Endothelial cell of umbilical vein (primary cell): ENCODE results near the gene RASSF10. TPM values are rescaled to one million over a fixed set of nuclear protein-coding genes. Genes with fewer than 3 reads are reported as not detected.
A peak's percentile ranks its signal among the peaks of the same experiment; 100 is the strongest.

ENCODE experiments used
- BruUV-seq: library from RNA; stranded (reverse); fragments of 400-500 nt; replicated peaks from 2 replicates; lab custom pipeline; 2021; lab: Mats Ljungman, UMichigan
- CTCF ChIA-PET: fragments of 300-600, 350-600 bp; sonication (Branson Sonifier 250); formaldehyde crosslinking; loops from one replicate; lab custom pipeline; 2021; ENCODE audit warnings: antibody characterized with exemption, inconsistent platforms; lab: Charles Lee
- POLR2A ChIA-PET: fragments of 300-600, 350-600 bp; sonication (Branson Sonifier 250); formaldehyde crosslinking; loops from one replicate; lab custom pipeline; 2021; ENCODE audit warnings: antibody characterized with exemption, inconsistent platforms; lab: Charles Lee
- DNase-seq: peaks from one replicate; pipeline ENCODE4 v3.0.0-alpha.2; 2011; ENCODE audit warnings: low read depth, low spot score
- FAIRE-seq: peaks from 2 replicates; lab custom pipeline; 2011; peaks lifted over from hg19 to GRCh38; lab: Jason Lieb, UNC
- H2AFZ ChIP-seq: 2 replicates; pipeline ENCODE4 v1.6.0; 2012; ENCODE audit warnings: low read depth, low read length, control low read depth, inconsistent platforms
- H3K27ac ChIP-seq: 2 replicates; pipeline ENCODE4 v1.5.1; 2011; ENCODE audit warnings: low read depth, mild to moderate bottlenecking, control low read depth, low read length, moderate library complexity; ENCODE audit not compliant: insufficient read depth
- H3K27me3 ChIP-seq, 2 experiments: 2 replicates each; pipeline versions ENCODE4 v1.6.0 to v1.6.1; 2011; ENCODE audit warnings: low read length in 2 of 2, mixed read lengths in 1 of 2; ENCODE audit not compliant: control insufficient read depth in 2 of 2, insufficient read depth in 2 of 2
- H3K36me3 ChIP-seq, 2 experiments: 2 replicates in 1 of 2; 3 replicates in 1 of 2; pipeline ENCODE4 v1.5.1; 2011; ENCODE audit warnings: low read length in 2 of 2, mild to moderate bottlenecking in 1 of 2, moderate library complexity in 1 of 2; ENCODE audit not compliant: control insufficient read depth in 2 of 2, insufficient read depth in 2 of 2; ENCODE audit errors: extremely low read depth in 1 of 2
- H3K4me1 ChIP-seq: 3 replicates; pipeline ENCODE4 v1.5.1; 2011; ENCODE audit warnings: mild to moderate bottlenecking, low read length; ENCODE audit not compliant: control insufficient read depth, insufficient read depth; ENCODE audit errors: extremely low read depth
- H3K4me2 ChIP-seq: 2 replicates; pipeline ENCODE4 v1.6.1; 2011; ENCODE audit warnings: low read length, control low read depth, mixed read lengths; ENCODE audit not compliant: insufficient read depth
- H3K4me3 ChIP-seq, 3 experiments: fragments of 200-600 bp in 1 of 3; sonication (generic), shearing (Covaris generic) in 1 of 3; replicated peaks in 1 of 3; 2 replicates each; pipeline ENCODE4 v1.5.1; 2011 to 2016; ENCODE audit warnings: control low read depth in 3 of 3, low read length in 3 of 3, mild to moderate bottlenecking in 2 of 3, inconsistent platforms in 1 of 3, low read depth in 1 of 3, moderate library complexity in 1 of 3; ENCODE audit not compliant: insufficient read depth in 1 of 3
- H3K79me2 ChIP-seq: 2 replicates; pipeline ENCODE4 v1.6.0; 2012; ENCODE audit warnings: low read length, inconsistent platforms; ENCODE audit not compliant: control insufficient read depth, insufficient read depth
- H3K9ac ChIP-seq: replicated peaks from 2 replicates; pipeline ENCODE3; 2011; ENCODE audit warnings: low read length, control low read depth; ENCODE audit not compliant: insufficient read depth; ENCODE audit errors: extremely low read depth
- H3K9me1 ChIP-seq: replicated peaks from 3 replicates; pipeline ENCODE4 v1.6.0; 2011; ENCODE audit warnings: mild to moderate bottlenecking, low read length; ENCODE audit not compliant: control insufficient read depth, insufficient read depth; ENCODE audit errors: extremely low read depth
- H3K9me3 ChIP-seq: replicated peaks from 2 replicates; pipeline ENCODE4 v1.5.1; 2012; ENCODE audit warnings: low read length, inconsistent platforms; ENCODE audit not compliant: control insufficient read depth, insufficient read depth
- H4K20me1 ChIP-seq: replicated peaks from 2 replicates; pipeline ENCODE3; 2011; ENCODE audit warnings: mild to moderate bottlenecking, low read length; ENCODE audit not compliant: control insufficient read depth, insufficient read depth; ENCODE audit errors: extremely low read depth
- EZH2 ChIP-seq: IDR thresholded peaks from 2 replicates; pipeline ENCODE4 v1.6.1; 2012; ENCODE audit warnings: borderline replicate concordance, low read depth, mild to moderate bottlenecking, moderate library complexity, low read length, inconsistent platforms; ENCODE audit not compliant: severe bottlenecking
- FOS ChIP-seq: IDR thresholded peaks from 2 replicates; pipeline ENCODE4 v1.6.1; 2011; ENCODE audit warnings: mild to moderate bottlenecking, low read length, moderate library complexity, borderline replicate concordance; ENCODE audit not compliant: insufficient read depth
- GATA2 ChIP-seq: IDR thresholded peaks from 2 replicates; pipeline ENCODE4 v1.7.0; 2011; ENCODE audit warnings: low read depth, mild to moderate bottlenecking, moderate library complexity, mixed read lengths, low read length; ENCODE audit not compliant: insufficient read length, insufficient read depth
- JUN ChIP-seq: IDR thresholded peaks from 2 replicates; pipeline ENCODE4 v1.6.1; 2011; ENCODE audit warnings: borderline replicate concordance, low read depth; ENCODE audit not compliant: insufficient read length, insufficient read depth
- MYC ChIP-seq: IDR thresholded peaks from one replicate; pipeline ENCODE4 v1.6.1; 2011; ENCODE audit warnings: mild to moderate bottlenecking, low read depth, low read length
- POLR2AphosphoS5 ChIP-seq: IDR thresholded peaks from 2 replicates; pipeline ENCODE4 v1.6.1; 2012; ENCODE audit warnings: low read depth, mild to moderate bottlenecking, control low read depth, low read length, moderate library complexity; ENCODE audit not compliant: insufficient read depth
- dilution Hi-C: fragments of 300-500 bp; cut with MboI; formaldehyde crosslinking; loops from one replicate; pipeline ENCODE4 v1.15.0; 2019; ENCODE audit warnings: low sequenced_read_pairs; ENCODE audit not compliant: extremely low pct_ligation_motif_present
- intact Hi-C: fragments of 100-400 bp; cut with micrococcal nuclease; formaldehyde crosslinking; loops from one replicate; pipeline ENCODE4 v1.10.0; 2022
- polyA plus RNA-seq, 4 experiments: library from polyadenylated mRNA; depleted of rRNA in 3 of 4; stranded (reverse) in 3 of 4; unstranded in 1 of 4; fragments of >200 nt; gene quantifications; 2 replicates each; pipeline versions ENCODE4 v1.2.1 to v1.2.3, GENCODE V29; 2011 to 2012; ENCODE audit warnings: missing spikeins in 1 of 4
- total RNA-seq: library from RNA; stranded (reverse); gene quantifications from 2 replicates; pipeline ENCODE4 v1.2.3, GENCODE V29; 2021

Gene RASSF10
- total and polyA plus RNA-seq, 2 donors (not counting 3 experiments of a cell fraction or from before 2014, with no cell fraction given): 0.03 TPM; not detected in 1

DNA sequence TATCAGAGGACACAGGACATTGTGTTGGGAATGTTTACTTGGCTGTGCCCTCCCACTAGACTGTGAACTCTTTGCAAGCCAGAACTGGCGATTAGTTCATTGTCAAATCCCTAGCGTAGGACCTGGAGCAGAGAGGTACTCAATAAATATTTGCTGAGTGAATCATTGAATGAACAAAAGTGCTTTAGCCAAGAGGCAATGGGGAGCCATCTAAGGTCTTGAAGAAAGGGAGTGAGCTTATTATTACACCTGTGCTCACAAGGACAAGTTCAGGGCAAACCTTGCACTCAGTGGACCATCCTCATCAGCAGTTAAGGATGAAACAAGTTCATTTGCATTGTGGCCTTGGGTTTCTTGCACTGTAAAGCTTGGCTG is 1.1 kb upstream of the RASSF10 start:
- ChIA-PET CTCF (no interaction called here), POLR2A (no interaction called here)
- BruUV-seq: no TSS peak
- Histone ChIP-seq H3K27me3 (peaks cover 77 to 88% of the 10 kb centered on the region in 2 experiments), H2AFZ (no peak overlapping the region), H3K9ac (no peak overlapping the region), H3K4me3 (no peak overlapping the region), H3K4me1 (peaks cover 4% of the 10 kb centered on the region), H4K20me1 (no peaks in the 10 kb centered on the region), H3K9me3 (no peaks in the 10 kb centered on the region), H3K4me2 (no peak overlapping the region), H3K27ac (no peak overlapping the region), H3K79me2 (no peaks in the 10 kb centered on the region), H3K9me1 (no peaks in the 10 kb centered on the region), H3K36me3 (no peaks in the 10 kb centered on the region)
- TF ChIP-seq GATA2: no peak
- no peak for TF ChIP-seq MYC
- no peak for TF ChIP-seq EZH2
- no peak for TF ChIP-seq JUN
- no peak for TF ChIP-seq FOS
- DNase-seq (no peak), FAIRE-seq (no peak)
- intact Hi-C loops: loop anchor here (5.0 kb wide), 1 partner anchor 99 kb away; no protein-coding TSS in a partner anchor
- dilution Hi-C loops: no loop called here

DNA sequence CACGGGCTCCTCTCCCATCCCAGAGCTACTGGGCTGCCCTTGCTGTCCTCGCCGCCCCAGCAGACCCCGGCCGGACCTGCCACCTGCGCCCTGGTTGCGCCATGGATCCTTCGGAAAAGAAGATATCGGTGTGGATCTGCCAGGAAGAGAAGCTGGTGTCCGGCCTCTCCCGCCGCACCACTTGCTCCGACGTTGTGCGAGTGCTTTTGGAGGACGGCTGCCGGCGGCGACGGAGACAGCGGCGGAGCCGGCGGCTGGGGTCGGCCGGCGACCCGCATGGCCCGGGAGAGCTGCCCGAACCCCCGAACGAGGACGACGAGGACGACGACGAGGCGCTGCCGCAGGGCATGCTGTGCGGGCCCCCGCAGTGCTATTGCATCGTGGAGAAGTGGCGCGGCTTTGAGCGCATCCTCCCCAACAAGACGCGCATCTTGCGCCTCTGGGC is 382 bp downstream of the RASSF10 start:
- H3K27ac ChIP-seq: no peak overlapping the region
- ChIA-PET POLR2A (no interaction called here), CTCF (interaction anchor here (1.4 kb wide), 1 partner anchor 14 kb away, joined by 3 read pairs; no protein-coding TSS in a partner anchor)
- no peaks in the 10 kb centered on the region for H3K9me3 ChIP-seq
- DNase-seq: peak; percentile 4
- no peaks in the 10 kb centered on the region for H4K20me1 ChIP-seq
- no TSS peak for BruUV-seq
- peak overlapping the region; percentile 1 for H3K4me2 ChIP-seq
- H2AFZ ChIP-seq: peak overlapping the region; percentile 7
- H3K9me1 ChIP-seq: no peaks in the 10 kb centered on the region
- dilution Hi-C loops: no loop called here
- no peak overlapping the region for H3K9ac ChIP-seq
- peaks cover 71 to 93% of the 10 kb centered on the region in 2 experiments for H3K27me3 ChIP-seq
- H3K79me2 ChIP-seq: no peaks in the 10 kb centered on the region
- intact Hi-C loops: loop anchor here (5.0 kb wide), 1 partner anchor 98 kb away; no protein-coding TSS in a partner anchor
- TF ChIP-seq EZH2 (peak; percentile 28), POLR2AphosphoS5 (no peak)
- no peak for FAIRE-seq
- H3K36me3 ChIP-seq: no peaks in the 10 kb centered on the region
- H3K4me1 ChIP-seq: peaks cover 4% of the 10 kb centered on the region
- peak overlapping the region in 1 of 3 experiments; percentile 5 for H3K4me3 ChIP-seq
